ENCODE results near the gene ZMYND11. TPM values are rescaled to one million over a fixed set of nuclear protein-coding genes. Genes with fewer than 3 reads are reported as not detected.

The ZMYND11 gene
- polyA plus RNA-seq, 3 donors = 7.0 to 11.8 (median 8.8) TPM

- peaks cover 6 to 27% (median 14%) of the 10 kb centered on the region in 7 donors for H3K9me3 Mint-ChIP-seq
- H4K20me1 ChIP-seq (ENCODE audit: insufficient read depth, low read length) = no peaks in the 10 kb centered on the region
- H3K36me3 Mint-ChIP-seq = no peaks in the 10 kb centered on the region
- H3K79me2 ChIP-seq (ENCODE audit: insufficient read depth, low read length) = no peaks in the 10 kb centered on the region
- H3K9me3 ChIP-seq (replicated peaks in 1 of 2; ENCODE audit: control insufficient read depth in 1 of 2, insufficient read depth in 1 of 2, low read length in 2 of 2) = peaks cover 9 to 22% of the 10 kb centered on the region in 2 donors
- intact Hi-C loops (cut with micrococcal nuclease) = no loop called here
- no peak overlapping the region for H3K27ac ChIP-seq (ENCODE audit: low read depth in 1 of 2, low read length in 2 of 2)
- H3K27me3 Mint-ChIP-seq (ENCODE audit: low read depth in 3 of 3) = peaks cover 1 to 2% (median 2%) of the 10 kb centered on the region in 3 donors
- DNase-seq = no peak
- H3K4me1 ChIP-seq (ENCODE audit: control insufficient read depth in 1 of 2, insufficient read depth in 2 of 2, low read length in 2 of 2) = no peaks in the 10 kb centered on the region
- H3K4me3 ChIP-seq (replicated peaks in 1 of 3; ENCODE audit: low read depth in 2 of 3, low read length in 3 of 3) = no peak overlapping the region
- H3K36me3 ChIP-seq (replicated peaks in 1 of 2; ENCODE audit: control insufficient read depth in 1 of 2, insufficient read depth in 2 of 2, low read length in 2 of 2) = no peaks in the 10 kb centered on the region
- H3K27me3 ChIP-seq (ENCODE audit: control insufficient read depth in 2 of 2, insufficient read depth in 2 of 2, low read length in 2 of 2) = no peaks in the 10 kb centered on the region
- 97% methylated on average over 4 of the region's 4 CpGs for WGBS (ENCODE audit: insufficient coverage)
- no peak for TF ChIP-seq CTCF (IDR thresholded peaks at IDR 0.05)
- H3K9ac ChIP-seq (ENCODE audit: insufficient read depth, low read length, poor library complexity, severe bottlenecking) = no peak overlapping the region
- no peaks in the 10 kb centered on the region for H3K4me1 Mint-ChIP-seq
- no peak overlapping the region for H3K27ac Mint-ChIP-seq
- H2AFZ ChIP-seq (ENCODE audit: insufficient read depth, low read depth, low read length, poor library complexity, severe bottlenecking) = no peak overlapping the region
- H3K4me2 ChIP-seq (replicated peaks; ENCODE audit: extremely low read depth, low read length, poor library complexity, severe bottlenecking) = no peak overlapping the region
- H3K4me3 Mint-ChIP-seq = no peak overlapping the region
These were observed 29.4 kb upstream of the ZMYND11 start for GRCh38 chr10:105806-106205.

- no peak for DNase-seq
- Histone ChIP-seq H4K20me1 (ENCODE audit: insufficient read depth, low read length) (no peaks in the 10 kb centered on the region), H3K4me3 (replicated peaks in 1 of 3; ENCODE audit: low read depth in 2 of 3, low read length in 3 of 3) (no peak overlapping the region), H3K27me3 (ENCODE audit: control insufficient read depth in 2 of 2, insufficient read depth in 2 of 2, low read length in 2 of 2) (no peaks in the 10 kb centered on the region), H2AFZ (ENCODE audit: insufficient read depth, low read depth, low read length, poor library complexity, severe bottlenecking) (no peak overlapping the region), H3K9ac (ENCODE audit: insufficient read depth, low read length, poor library complexity, severe bottlenecking) (no peak overlapping the region), H3K79me2 (ENCODE audit: insufficient read depth, low read length) (no peaks in the 10 kb centered on the region), H3K27ac (ENCODE audit: low read depth in 1 of 2, low read length in 2 of 2) (no peak overlapping the region), H3K4me1 (ENCODE audit: control insufficient read depth in 1 of 2, insufficient read depth in 2 of 2, low read length in 2 of 2) (no peaks in the 10 kb centered on the region), H3K4me2 (replicated peaks; ENCODE audit: extremely low read depth, low read length, poor library complexity, severe bottlenecking) (no peak overlapping the region), H3K9me3 (replicated peaks in 1 of 2; ENCODE audit: control insufficient read depth in 1 of 2, insufficient read depth in 1 of 2, low read length in 2 of 2) (peaks cover 9 to 22% of the 10 kb centered on the region in 2 donors), H3K36me3 (replicated peaks in 1 of 2; ENCODE audit: control insufficient read depth in 1 of 2, insufficient read depth in 2 of 2, low read length in 2 of 2) (no peaks in the 10 kb centered on the region)
- Mint-ChIP-seq H3K36me3 (no peaks in the 10 kb centered on the region), H3K9me3 (peaks cover 6 to 29% (median 15%) of the 10 kb centered on the region in 7 donors), H3K4me3 (no peak overlapping the region), H3K4me1 (no peaks in the 10 kb centered on the region), H3K27me3 (ENCODE audit: low read depth in 3 of 3) (peaks cover 1 to 2% (median 2%) of the 10 kb centered on the region in 3 donors), H3K27ac (no peak overlapping the region)
- TF ChIP-seq CTCF (IDR thresholded peaks at IDR 0.05) = no peak
- 81% methylated on average over 2 of the region's 6 CpGs for WGBS (ENCODE audit: insufficient coverage)
- intact Hi-C loops (cut with micrococcal nuclease) = no loop called here
These were observed 28.5 kb upstream of the ZMYND11 start for GRCh38 chr10:106740-107139.
